Left lung (tissue), 10 donors: ENCODE results near the gene YY1. TPM values are rescaled to one million over a fixed set of nuclear protein-coding genes. Genes with fewer than 3 reads are reported as not detected.

Experiments used
- ATAC-seq: fragments of 200-7000 bp; cut with Tn5 transposase; one replicate; pipeline ENCODE4 v1.9.1; 2020; ENCODE audit warnings: moderate library complexity
- DNase-seq, 4 donors: peaks; one replicate each; pipeline ENCODE4 v3.0.0-alpha.2; 2013 to 2020
- H3K27ac ChIP-seq, 2 donors: fragments of 200-600 bp; sonication (generic) in 1 of 2; one replicate each; pipeline versions ENCODE4 v1.5.0 to v1.8.0; 2020 to 2021
- H3K27me3 ChIP-seq, 2 donors: fragments of 200-600 bp; sonication (generic) in 1 of 2; one replicate each; pipeline versions ENCODE4 v1.5.0 to v1.8.0; 2020 to 2021
- H3K36me3 ChIP-seq, 2 donors: fragments of 200-600 bp; sonication (generic) in 1 of 2; one replicate each; pipeline versions ENCODE4 v1.5.0 to v1.8.0; 2020 to 2021
- H3K4me1 ChIP-seq, 2 donors: fragments of 200-600 bp; one replicate each; pipeline ENCODE4 v1.8.0; 2021
- H3K4me3 ChIP-seq, 2 donors: fragments of 200-600 bp; sonication (generic) in 1 of 2; one replicate each; pipeline versions ENCODE4 v1.5.0 to v1.8.0; 2020 to 2021; ENCODE audit warnings: mild to moderate bottlenecking in 1 of 2
- H3K9me3 ChIP-seq, 2 donors: fragments of 200-600 bp; sonication (generic) in 1 of 2; one replicate each; pipeline versions ENCODE4 v1.5.0 to v1.8.0; 2020 to 2021
- intact Hi-C, 2 donors: fragments of 100-400 bp; cut with DNase I; formaldehyde crosslinking; loops; one replicate each; pipeline versions ENCODE4 v1.11.2 to v1.14.2; 2022
- polyA plus RNA-seq, 6 donors: library from polyadenylated mRNA; unstranded; fragments of 120-200 nt; gene quantifications; one replicate each; pipeline ENCODE4 v1.2.1, GENCODE V29; 2013; ENCODE audit not compliant: insufficient read length in 6 of 6
- total RNA-seq, 2 donors: library from RNA; stranded (reverse); fragmentation: NEBNext Ultra II Directional; extraction: Animal tissue kit (Norgen Biotek cat#: 25700); gene quantifications; one replicate each; pipeline ENCODE4 v1.2.1, GENCODE V29; 2021
- TF ChIP-seq, protein P1 (sequence below), 2 donors: fragments of 200-600 bp; sonication (generic) in 1 of 2; IDR thresholded peaks; one replicate each; pipeline versions ENCODE4 v1.5.0 to v1.8.0; 2021; ENCODE audit warnings: antibody characterized with exemption in 2 of 2
- donor health status: DM: no; HTN: yes; CAD: no.
- donor health status: DM: no; HTN: no; CAD: no.

YY1 gene
- total and polyA plus RNA-seq, 8 donors = 57.4 to 129 (median 119) TPM

DNA sequence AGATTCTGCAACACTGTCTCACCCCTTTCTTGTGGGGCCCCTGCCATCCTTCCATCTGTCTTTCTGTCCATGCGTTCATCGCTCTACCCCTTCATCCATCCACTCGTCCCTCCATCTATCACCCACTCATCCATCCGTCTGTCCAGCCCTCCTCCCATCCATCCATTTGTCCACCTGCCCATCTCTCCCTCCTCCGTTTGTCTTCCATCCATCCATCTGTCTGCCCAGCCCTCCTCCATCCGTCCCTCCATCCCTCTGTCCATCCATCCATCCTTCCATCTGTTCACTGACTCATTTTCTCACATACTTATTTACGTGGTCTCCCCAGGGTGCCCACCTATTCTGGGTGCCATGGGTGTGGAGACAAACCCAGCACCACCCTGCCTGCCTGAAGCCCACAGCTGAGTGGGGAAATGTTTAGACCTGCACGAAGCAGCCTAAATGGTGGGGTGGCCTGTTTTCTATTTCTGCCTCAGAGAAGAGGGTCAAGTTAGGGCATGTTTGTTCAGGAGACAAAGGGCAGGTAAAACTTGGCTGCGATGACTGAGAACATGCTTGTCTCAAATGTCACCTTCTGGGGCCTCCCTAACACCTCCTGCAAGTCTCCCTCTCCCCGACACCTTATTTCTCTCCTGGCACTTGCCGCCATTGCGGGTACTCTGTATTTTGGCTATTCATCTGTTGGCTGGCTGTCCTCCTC is 81.4 kb downstream of the YY1 start:
- H3K9me3 ChIP-seq = no peaks in the 10 kb centered on the region
- no peak overlapping the region for H3K27ac ChIP-seq
- no peaks in the 10 kb centered on the region for H3K27me3 ChIP-seq
- peaks cover 6 to 16% of the 10 kb centered on the region in 2 donors for H3K4me1 ChIP-seq
- TF ChIP-seq, protein P1, sequence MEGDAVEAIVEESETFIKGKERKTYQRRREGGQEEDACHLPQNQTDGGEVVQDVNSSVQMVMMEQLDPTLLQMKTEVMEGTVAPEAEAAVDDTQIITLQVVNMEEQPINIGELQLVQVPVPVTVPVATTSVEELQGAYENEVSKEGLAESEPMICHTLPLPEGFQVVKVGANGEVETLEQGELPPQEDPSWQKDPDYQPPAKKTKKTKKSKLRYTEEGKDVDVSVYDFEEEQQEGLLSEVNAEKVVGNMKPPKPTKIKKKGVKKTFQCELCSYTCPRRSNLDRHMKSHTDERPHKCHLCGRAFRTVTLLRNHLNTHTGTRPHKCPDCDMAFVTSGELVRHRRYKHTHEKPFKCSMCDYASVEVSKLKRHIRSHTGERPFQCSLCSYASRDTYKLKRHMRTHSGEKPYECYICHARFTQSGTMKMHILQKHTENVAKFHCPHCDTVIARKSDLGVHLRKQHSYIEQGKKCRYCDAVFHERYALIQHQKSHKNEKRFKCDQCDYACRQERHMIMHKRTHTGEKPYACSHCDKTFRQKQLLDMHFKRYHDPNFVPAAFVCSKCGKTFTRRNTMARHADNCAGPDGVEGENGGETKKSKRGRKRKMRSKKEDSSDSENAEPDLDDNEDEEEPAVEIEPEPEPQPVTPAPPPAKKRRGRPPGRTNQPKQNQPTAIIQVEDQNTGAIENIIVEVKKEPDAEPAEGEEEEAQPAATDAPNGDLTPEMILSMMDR (IDR thresholded peaks at IDR 0.05) = no peak
- intact Hi-C loops = no loop called here
- DNase-seq (no peak), ATAC-seq (no peak)
- H3K4me3 ChIP-seq = no peak overlapping the region
- no peaks in the 10 kb centered on the region for H3K36me3 ChIP-seq

DNA sequence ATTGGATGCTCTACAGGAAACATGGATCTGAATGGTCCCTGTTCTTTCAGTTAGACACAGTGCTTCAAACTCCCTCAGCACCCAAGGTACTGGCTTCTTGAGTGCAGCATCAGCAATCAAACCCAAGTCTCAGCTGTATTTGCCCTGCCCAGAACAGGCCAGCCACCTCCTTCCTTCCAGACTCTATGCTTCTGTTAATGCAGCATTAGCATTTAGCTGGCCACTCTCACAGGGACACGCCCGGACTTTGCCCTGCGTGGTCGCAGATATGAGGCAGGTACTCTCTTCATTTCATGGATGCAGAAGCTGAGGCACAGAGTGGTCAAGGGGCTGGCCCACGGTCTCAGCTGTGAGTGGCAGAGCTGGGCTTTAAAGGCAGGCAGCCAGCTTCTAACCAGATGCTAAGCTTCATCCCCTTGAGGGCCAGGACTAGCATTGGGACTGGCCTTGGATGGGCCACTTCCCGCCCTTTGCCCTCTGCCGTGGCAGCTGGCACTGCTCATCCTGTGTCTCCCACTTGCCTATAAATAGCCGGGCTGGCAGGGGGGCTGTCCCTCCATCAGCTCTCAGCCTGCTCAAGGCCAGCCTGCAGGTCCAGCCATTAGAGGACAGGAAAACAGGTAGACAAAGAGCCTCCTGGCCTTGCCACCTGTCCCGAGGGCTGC is 82.7 kb downstream of the YY1 start:
- Histone ChIP-seq H3K27ac (no peak overlapping the region), H3K9me3 (no peaks in the 10 kb centered on the region), H3K27me3 (no peaks in the 10 kb centered on the region), H3K4me3 (no peak overlapping the region), H3K36me3 (no peaks in the 10 kb centered on the region), H3K4me1 (peaks cover 6 to 16% of the 10 kb centered on the region in 2 donors)
- ATAC-seq (no peak), DNase-seq (no peak)
- TF ChIP-seq, protein P1 (IDR thresholded peaks at IDR 0.05) = no peak
- intact Hi-C loops = no loop called here

DNA sequence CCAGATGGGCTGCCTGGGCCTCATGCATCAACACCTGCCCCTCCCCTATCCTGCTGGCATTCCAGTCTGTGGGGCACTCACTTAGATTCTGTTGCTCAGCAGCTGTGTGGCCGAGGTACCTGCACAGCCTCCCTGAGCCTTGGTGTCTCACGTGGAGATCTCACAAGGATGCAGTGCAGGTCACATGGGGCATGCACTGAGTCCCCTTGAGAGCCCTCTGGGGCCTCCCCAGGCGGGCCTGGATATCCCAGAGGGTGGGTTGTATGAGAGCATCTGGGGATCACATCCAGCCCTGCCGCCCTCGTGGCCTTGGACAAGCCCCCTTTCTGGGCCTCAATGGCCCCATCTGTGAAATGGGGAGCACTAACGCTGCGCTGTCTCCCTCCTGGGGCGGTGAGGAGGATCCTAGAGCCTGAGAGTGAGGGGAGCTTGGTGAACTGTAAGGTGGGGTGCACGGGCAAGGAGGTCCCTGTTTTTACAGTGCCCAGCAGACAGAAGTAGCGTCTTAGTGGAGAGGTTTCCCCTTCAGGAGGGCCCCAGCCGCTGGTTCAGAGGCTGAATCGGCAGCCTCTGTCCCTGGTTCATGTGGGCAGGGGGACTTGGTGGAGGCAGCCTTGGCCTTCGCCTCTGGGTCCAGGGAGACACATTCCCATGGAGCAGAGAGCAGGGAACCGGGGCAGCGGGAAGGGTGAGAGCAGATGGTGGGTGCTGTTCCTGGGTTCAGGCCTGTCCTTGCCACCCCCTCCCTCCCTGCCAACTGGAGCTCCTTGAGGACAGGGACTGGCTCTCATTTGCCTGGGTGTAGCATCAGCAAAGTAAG is 83.4 kb downstream of the YY1 start:
- TF ChIP-seq, protein P1 (IDR thresholded peaks at IDR 0.05) = no peak
- intact Hi-C loops = no loop called here
- H3K27ac ChIP-seq = no peak overlapping the region
- ATAC-seq (no peak), DNase-seq (no peak)
- no peaks in the 10 kb centered on the region for H3K36me3 ChIP-seq
- peaks cover 6 to 15% of the 10 kb centered on the region in 2 donors for H3K4me1 ChIP-seq
- no peaks in the 10 kb centered on the region for H3K27me3 ChIP-seq
- no peak overlapping the region for H3K4me3 ChIP-seq
- H3K9me3 ChIP-seq = no peaks in the 10 kb centered on the region

DNA sequence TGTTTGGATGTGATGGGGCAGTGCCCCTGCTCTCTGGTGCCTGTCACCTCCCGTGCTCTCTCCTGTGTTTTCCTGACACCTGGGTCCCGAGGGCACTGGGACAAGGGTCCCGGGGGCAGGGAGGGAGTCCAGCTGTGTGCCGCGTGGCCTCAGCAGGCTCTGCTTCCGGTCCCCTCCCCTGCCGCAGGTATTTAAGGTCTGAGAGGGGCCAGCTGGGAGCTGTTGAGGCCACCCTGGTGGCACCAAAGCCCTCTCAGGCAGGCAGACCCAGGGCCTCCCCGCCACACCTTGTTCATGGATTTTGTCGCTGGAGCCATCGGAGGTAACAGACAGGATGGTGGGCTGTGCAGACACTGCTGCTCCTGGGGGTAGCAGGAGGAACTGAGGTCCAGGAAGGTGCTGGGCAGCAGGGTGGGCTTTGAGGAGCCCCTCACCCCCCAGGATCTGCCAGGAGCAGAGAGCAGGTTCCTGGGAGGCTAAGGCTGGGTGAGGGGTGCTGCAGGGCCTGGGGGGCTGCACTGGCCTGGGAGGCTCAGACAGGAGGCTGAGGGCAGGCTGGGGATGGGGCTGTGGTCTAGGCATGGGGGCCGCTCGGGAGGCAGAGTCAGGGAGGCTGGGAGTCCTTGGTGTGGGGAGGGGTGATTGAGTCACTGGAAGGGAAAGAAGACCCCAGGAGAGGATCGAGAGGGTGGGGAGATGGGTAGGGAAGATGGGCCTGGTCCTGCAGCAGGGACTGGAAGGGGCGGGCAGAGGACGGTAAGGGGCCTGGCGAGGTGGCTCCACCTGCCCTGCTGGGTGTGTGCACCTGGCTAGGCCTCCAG is 84.4 kb downstream of the YY1 start, which contains the start of gene SLC25A47:
Gene SLC25A47 (plus strand): TSS at position 219 of the 821 bp plus-strand sequence. CDS start 76 bp downstream, at position 295.
- intact Hi-C loops = no loop called here
- TF ChIP-seq, protein P1 (IDR thresholded peaks at IDR 0.05) = no peak
- no peaks in the 10 kb centered on the region for H3K36me3 ChIP-seq

More for the DNA sequence above, 84.4 kb downstream of the YY1 start, which contains the start of gene SLC25A47:
- Histone ChIP-seq H3K4me1 (peaks cover 2 to 5% of the 10 kb centered on the region in 2 donors), H3K4me3 (no peak within 1 kb of the TSS), H3K9me3 (no peaks in the 10 kb centered on the region), H3K27me3 (no peaks in the 10 kb centered on the region), H3K27ac (no peak within 1 kb of the TSS)
- ATAC-seq (no peak), DNase-seq (no peak)
